Fibroblast of skin of right quadriceps (primary cell): ENCODE data around the gene SIRT2.
"Not testable (repeated sequence)": the region's sequence is repeated elsewhere in the genome, so short reads cannot be mapped to it uniquely, and the experiment has no call there.

ENCODE experiments used
- DNase-seq: peaks from one replicate; pipeline ENCODE4 v3.0.0-alpha.2; 2013

SIRT2 gene

GRCh38 chr19:38862321-38863059 is 36.9 kb downstream of the SIRT2 start:
- DNase-seq = peak; percentile 46

- no peak for DNase-seq
Observed at GRCh38 chr19:38861368-38861767, 38.0 kb downstream of the SIRT2 start.

DNA sequence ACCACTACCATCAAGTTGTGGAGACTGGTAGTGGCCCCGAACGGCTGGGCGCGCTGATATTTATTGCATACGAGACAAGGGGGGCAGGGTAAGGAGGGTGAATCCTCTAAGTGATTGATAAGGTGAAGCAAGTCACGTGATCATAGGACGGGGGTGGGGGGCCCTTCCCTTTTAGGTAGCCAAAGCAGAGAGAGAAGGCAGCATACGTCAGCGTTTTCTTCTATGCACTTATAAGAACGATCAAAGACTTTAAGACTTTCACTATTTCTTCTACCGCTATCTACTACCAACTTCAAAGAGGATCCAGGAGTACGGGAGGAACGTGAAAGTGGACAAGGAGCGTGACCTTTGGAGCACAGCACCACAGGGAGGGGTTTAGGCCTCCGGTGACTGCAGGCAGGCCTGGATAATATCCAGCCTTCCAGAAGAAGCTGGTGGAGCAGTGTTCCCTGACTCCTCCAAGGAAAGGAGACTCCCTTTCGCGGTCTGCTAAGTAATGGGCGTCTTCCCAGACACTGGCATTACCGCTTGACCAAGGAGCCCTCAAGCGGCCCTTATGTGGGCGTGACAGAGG is 39.7 kb downstream of the SIRT2 start:
- DNase-seq = not testable (repeated sequence)

DNA sequence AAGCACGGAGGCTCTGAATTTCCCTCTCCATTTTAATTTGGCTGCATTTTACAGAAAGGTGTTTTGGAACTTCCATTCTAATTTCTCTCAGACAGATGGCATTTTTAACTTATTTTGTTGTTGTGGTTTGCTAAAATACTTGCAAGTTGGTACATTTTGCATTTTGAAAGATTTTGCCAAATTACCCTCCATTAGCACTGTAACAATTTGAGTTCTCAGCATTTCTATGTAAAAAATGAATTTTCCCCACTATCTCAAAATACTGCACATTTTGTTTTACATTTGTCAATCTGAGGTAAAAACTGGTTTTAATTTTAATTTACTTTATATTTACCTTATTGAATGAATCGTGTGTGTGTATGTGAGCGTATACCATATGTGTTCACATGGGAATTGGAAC is 42.6 kb downstream of the SIRT2 start:
- no peak for DNase-seq

GRCh38 chr19:38855751-38856150 is 43.7 kb downstream of the SIRT2 start:
- not testable (repeated sequence) for DNase-seq

DNA sequence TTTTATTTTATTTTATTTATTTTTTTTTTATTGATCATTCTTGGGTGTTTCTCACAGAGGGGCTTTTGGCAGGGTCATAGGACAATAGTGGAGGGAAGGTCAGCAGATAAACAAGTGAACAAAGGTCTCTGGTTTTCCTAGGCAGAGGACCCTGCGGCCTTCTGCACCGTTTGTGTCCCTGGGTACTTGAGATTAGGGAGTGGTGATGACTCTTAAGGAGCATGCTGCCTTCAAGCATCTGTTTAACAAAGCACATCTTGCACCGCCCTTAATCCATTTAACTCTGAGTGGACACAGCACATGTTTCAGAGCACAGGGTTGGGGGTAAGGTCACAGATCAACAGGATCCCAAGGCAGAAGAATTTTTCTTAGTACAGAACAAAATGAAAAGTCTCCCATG is 44.5 kb downstream of the SIRT2 start:
- DNase-seq = not testable (repeated sequence)

- DNase-seq = no peak
Observed at GRCh38 chr19:38853214-38853613, 46.2 kb downstream of the SIRT2 start.

GRCh38 chr19:38852231-38853044 is 47.0 kb downstream of the SIRT2 start:
- peak; percentile 65 for DNase-seq

DNA sequence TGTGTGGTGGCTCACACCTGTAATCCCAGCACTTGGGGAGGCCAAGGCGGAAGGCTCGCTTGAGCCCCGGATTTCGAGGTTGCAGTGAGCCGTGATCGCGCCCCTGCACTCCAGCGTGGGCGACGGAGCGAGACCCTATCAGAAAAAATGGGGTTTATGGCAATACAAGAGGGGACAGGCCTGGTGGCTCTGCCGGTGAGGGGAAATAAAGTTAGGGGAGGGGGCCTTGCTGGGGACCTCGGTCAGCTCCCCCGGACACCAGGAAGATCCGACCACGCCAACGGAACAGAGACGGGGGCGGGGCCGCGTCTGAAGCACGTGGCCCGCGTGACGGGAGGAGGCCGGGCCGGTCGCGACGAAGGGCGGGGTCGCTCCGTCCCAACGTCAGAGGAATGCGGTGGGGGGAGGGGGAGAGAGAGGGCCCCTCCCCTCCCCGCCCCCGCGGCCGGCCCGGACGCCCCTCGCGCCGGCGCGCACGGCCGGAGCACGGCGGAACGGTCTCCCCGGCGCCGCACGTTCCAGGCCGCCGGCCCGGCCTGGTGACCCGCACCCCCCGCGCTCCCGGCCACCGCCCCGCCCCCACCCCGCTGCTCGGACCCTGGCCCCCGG is 47.7 kb downstream of the SIRT2 start:
- peak; percentile 92 for DNase-seq

DNA sequence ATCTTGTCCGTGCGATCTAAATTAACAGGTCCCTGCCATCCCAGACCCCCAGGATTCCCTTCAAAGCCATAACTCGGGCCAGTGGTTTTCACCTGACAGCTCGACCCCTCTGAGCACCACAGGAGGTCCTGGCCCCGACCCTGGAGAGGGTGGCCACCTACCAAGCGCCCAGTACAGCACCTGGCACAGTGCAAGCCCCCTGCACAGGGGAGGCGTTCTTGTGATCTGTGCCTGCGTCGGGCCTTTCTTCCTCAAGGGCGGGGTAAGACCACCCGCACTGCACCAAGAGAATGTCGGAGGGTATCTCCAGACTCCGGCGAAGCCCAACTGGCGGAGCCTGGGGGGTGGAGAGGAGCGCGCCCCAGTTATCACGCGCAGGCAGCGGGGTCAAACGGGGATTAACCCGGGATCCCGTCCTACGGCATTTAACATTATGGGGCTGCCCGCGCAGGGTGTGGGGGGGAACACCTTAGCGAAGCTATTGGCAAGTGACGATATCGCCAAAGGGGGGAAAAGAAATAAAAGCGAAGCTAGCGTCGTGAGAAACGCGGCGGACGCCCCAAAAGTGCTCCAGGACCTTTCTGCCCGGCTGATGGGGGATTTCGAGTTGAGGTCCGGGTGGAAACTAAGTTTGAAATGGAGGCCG is 48.3 kb downstream of the SIRT2 start:
- no peak for DNase-seq

DNA sequence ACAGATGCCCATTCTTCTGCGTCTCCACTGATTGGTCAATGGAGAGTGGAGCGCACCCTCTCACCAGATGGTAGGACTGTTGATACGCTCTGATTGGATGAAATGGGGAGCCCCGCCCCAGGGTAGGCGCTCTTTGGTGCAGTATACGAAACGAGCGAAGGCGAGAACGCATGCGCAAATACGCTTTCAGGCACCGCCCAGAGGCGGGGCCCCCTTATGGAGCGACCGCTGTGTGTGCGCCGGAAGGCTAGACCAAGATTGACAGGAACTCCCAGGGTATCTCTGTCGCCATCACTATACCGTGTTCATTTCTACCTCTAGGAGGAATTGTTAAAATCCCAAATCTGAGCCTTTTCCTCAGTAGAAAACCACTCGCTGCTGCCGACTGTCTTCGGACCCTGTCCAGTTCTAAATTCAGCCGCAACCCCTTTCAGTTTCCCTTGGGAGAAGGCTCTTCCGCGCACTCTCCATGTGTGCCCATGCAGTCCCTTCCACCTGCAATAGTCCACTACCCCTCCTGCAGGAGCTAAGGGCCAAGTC is 48.9 kb downstream of the SIRT2 start:
- DNase-seq = peak; percentile 100

GRCh38 chr19:38849860-38850435 is 49.5 kb downstream of the SIRT2 start, which contains the start of gene HNRNPL:
Gene HNRNPL, minus strand, starts transcription at chr19:38849986. Its CDS starts 20 bp downstream, at chr19:38849966.
- no peak for DNase-seq

- peak; percentile 96 for DNase-seq
Observed at GRCh38 chr19:38849147-38849859, 50.1 kb downstream of the SIRT2 start.

- DNase-seq = no peak
Observed at GRCh38 chr19:38848299-38849146, 50.9 kb downstream of the SIRT2 start.

DNA sequence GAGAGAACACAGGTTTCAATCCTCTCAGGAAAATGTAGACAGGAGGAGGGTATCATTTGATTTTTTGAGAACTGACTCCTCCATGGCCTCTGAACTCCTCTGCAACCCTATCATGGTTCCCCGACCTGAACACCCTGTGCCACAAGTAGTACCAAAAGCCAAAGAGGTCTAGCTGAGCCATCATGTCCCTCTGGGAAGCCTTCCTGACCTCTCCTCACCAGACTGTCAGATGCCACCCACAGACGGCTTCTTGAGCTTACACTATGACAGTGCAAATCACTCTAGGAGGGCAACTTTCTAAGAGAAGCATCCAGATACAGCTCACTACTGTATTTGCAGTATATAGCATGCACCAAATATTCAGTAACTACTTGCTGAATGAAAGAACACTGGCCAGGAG is 53.3 kb downstream of the SIRT2 start:
- no peak for DNase-seq

DNA sequence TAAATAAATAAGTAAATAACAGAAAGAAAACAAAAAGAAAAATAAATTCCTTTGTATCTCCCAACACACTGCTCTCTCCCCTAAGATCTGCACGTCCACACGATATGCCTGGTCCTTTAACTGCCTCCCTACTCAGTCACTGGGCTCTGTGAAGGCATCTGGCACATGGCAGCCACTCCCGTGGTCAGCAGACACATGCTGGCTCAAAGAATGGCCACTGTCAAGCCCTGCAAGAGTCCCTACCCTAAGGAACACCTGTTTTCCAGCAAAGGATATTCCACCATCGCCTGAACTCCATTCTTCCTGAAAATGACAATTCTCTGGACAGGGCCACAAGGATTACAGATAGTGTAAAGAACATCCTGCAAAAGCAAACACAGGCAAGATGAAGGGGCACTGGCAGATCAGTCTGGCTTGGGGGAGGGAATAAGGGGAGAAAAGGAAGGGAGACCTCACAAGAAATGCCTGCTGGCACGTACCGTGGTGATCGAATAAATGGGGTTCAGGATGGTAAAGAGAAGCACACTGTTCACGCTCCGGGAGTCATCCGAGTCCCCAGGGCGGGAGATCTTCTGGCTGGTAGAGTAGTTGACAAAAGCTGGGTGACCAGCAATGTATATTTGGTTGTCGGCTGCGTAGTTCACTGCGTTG is 53.9 kb downstream of the SIRT2 start:
- no peak for DNase-seq

DNA sequence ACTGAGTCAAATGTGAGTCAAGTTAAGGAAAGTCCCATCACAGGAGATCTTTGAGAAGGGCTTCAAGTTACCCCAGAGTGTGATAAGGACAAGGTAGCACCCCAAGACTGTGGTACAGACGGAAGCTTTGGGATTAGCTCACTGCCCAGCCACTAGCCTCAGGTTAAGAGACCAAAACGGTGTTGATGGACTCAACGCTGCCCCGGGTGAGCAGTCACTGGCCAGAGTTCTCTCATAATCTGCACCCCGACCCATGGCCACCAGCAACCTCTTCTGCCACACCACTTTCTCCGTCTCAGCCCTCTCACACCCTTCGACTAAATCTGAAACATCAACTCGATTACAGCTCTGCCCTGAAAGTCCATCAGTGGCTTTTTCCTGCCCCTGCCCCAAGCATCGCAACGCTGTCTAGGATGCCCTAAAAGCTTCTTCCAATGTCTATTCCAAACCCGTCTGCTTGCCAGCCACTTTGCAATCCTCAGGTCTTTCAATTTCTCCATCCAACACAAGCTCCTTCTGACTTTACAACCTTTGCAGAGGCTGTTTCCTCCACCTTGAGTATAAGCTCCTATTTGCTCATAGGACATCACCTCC is 55.2 kb downstream of the SIRT2 start:
- DNase-seq = no peak

DNA sequence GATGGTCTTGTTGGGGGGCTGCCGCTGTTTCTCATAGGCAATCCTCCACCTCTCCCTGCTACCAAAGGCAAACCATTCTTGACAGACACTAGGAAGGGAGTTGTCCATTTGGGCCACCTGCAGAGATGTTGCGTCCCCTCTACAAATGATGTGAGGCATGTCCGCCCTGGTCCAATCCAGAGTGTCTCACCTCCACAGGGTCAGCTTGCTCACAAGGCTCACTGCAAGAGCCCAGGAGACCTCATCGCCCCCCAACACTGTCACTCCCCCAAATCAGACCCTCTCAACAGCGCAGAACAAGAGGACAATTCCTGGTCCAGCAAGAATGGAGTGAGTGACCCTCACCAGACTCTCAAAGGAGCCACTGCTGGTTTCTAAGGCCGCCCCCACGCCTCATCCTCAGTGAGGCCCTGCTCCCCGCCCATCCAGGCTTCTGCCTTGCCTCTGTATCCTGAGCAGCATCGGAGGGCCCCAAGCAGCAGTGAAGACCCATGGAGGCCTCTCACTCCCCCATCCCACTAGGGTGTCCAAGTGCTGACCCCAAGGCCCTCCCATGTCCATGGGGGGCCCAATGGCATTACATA is 56.2 kb downstream of the SIRT2 start:
- DNase-seq = no peak
